IMR-90 (cell line): ENCODE results near the gene PLCG1. TPM values are rescaled to one million over a fixed set of nuclear protein-coding genes. Genes with fewer than 3 reads are reported as not detected.

Experiments used
- ATAC-seq: fragments of 200-7000 bp; cut with Tn5 transposase; 2 replicates; pipeline ENCODE4 v1.9.1; 2020; ENCODE audit warnings: low read depth, mild to moderate bottlenecking, moderate library complexity
- BruUV-seq: library from RNA; stranded (reverse); fragments of 400-500 nt; replicated peaks from 2 replicates; lab custom pipeline; 2021; lab: Mats Ljungman, UMichigan
- CTCF ChIA-PET: fragments of 300-600 bp; formaldehyde crosslinking; extraction: SDS; loops from one replicate; lab custom pipeline; 2021; ENCODE audit warnings: antibody characterized with exemption; lab: Yijun Ruan, JAX
- POLR2A ChIA-PET: fragments of 300-600 bp; sonication (Branson Sonifier 250); formaldehyde crosslinking; loops from one replicate; lab custom pipeline; 2022; ENCODE audit warnings: antibody characterized with exemption; ENCODE audit not compliant: unreplicated experiment; lab: Charles Lee
- DNase-seq: peaks from one replicate; pipeline ENCODE4 v3.0.0; 2013
- H2AFZ ChIP-seq: replicated peaks from 2 replicates; pipeline ENCODE3; 2013; ENCODE audit warnings: low read length, mild to moderate bottlenecking; ENCODE audit not compliant: poor library complexity
- H2AK5ac ChIP-seq: 2 replicates; pipeline ENCODE4 v1.6.1; 2013; ENCODE audit warnings: low read depth, low read length, inconsistent platforms
- H2AK9ac ChIP-seq: replicated peaks from 2 replicates; pipeline ENCODE3; 2013; ENCODE audit warnings: mild to moderate bottlenecking, low read depth, low read length, moderate library complexity; ENCODE audit not compliant: poor library complexity
- H2BK120ac ChIP-seq: 2 replicates; pipeline ENCODE4 v1.6.1; 2013; ENCODE audit warnings: low read depth, low read length, inconsistent platforms
- H2BK15ac ChIP-seq: 3 replicates; pipeline ENCODE4 v1.6.1; 2013; ENCODE audit warnings: low read depth, low read length, inconsistent platforms
- H2BK20ac ChIP-seq: 2 replicates; pipeline ENCODE4 v1.6.1; 2013; ENCODE audit warnings: low read depth, mild to moderate bottlenecking, inconsistent platforms, low read length, moderate library complexity
- H2BK5ac ChIP-seq: 2 replicates; pipeline ENCODE4 v1.6.1; 2013; ENCODE audit warnings: mild to moderate bottlenecking, low read depth, low read length, inconsistent platforms; ENCODE audit not compliant: poor library complexity, severe bottlenecking
- H3K14ac ChIP-seq: replicated peaks from 2 replicates; pipeline ENCODE4 v1.6.1; 2013; ENCODE audit warnings: low read depth, low read length, inconsistent platforms
- H3K18ac ChIP-seq: 2 replicates; pipeline ENCODE4 v1.6.1; 2013; ENCODE audit warnings: low read depth, low read length, control low read depth
- H3K23ac ChIP-seq: 2 replicates; pipeline ENCODE4 v1.6.1; 2013; ENCODE audit warnings: low read depth, low read length, inconsistent platforms
- H3K27ac ChIP-seq: 2 replicates; pipeline ENCODE4 v1.5.1; 2013; ENCODE audit warnings: mild to moderate bottlenecking, control low read depth, low read length; ENCODE audit not compliant: insufficient read depth
- H3K27me3 ChIP-seq: 2 replicates; pipeline ENCODE4 v1.6.1; 2013; ENCODE audit warnings: low read length; ENCODE audit not compliant: control insufficient read depth, insufficient read depth
- H3K36me3 ChIP-seq: 2 replicates; pipeline ENCODE4 v1.6.1; 2013; ENCODE audit warnings: low read length, mixed read lengths; ENCODE audit not compliant: control insufficient read depth, insufficient read depth
- H3K4ac ChIP-seq: 2 replicates; pipeline ENCODE4 v1.6.1; 2013; ENCODE audit warnings: low read depth, low read length, inconsistent platforms
- H3K4me1 ChIP-seq: 2 replicates; pipeline ENCODE4 v1.6.1; 2013; ENCODE audit warnings: low read length, mixed read lengths; ENCODE audit not compliant: control insufficient read depth, insufficient read depth
- H3K4me2 ChIP-seq: 2 replicates; pipeline ENCODE4 v1.6.1; 2013; ENCODE audit warnings: low read depth, mild to moderate bottlenecking, control low read depth, low read length, moderate library complexity
- H3K4me3 ChIP-seq: 2 replicates; pipeline ENCODE4 v1.5.1; 2013; ENCODE audit warnings: low read depth, mild to moderate bottlenecking, control low read depth, low read length, moderate library complexity; ENCODE audit not compliant: insufficient read depth
- H3K56ac ChIP-seq: 2 replicates; pipeline ENCODE4 v1.6.1; 2013; ENCODE audit warnings: low read length, inconsistent platforms; ENCODE audit not compliant: insufficient read depth; ENCODE audit errors: extremely low read depth
- H3K79me1 ChIP-seq, 2 experiments: 2 replicates each; pipeline ENCODE4 v1.6.1; 2013; ENCODE audit warnings: low read length in 2 of 2, inconsistent platforms in 1 of 2, low read depth in 1 of 2
- H3K9ac ChIP-seq: 2 replicates; pipeline ENCODE4 v1.6.1; 2013; ENCODE audit warnings: low read depth, low read length, control low read depth
- H3K9me1 ChIP-seq: 2 replicates; pipeline ENCODE4 v1.6.1; 2013; ENCODE audit warnings: low read length, inconsistent platforms; ENCODE audit not compliant: insufficient read depth
- H3K9me3 ChIP-seq: 2 replicates; pipeline ENCODE4 v1.6.1; 2013; ENCODE audit warnings: low read length; ENCODE audit not compliant: control insufficient read depth, insufficient read depth
- H4K20me1 ChIP-seq: 2 replicates; pipeline ENCODE4 v1.6.1; 2013; ENCODE audit warnings: low read length, inconsistent platforms; ENCODE audit not compliant: insufficient read depth
- H4K5ac ChIP-seq: 2 replicates; pipeline ENCODE4 v1.6.1; 2013; ENCODE audit warnings: mild to moderate bottlenecking, low read depth, low read length, control low read depth
- H4K8ac ChIP-seq, 2 experiments: 2 replicates each; pipeline ENCODE4 v1.6.1; 2013; ENCODE audit warnings: low read depth in 2 of 2, low read length in 2 of 2, control low read depth in 1 of 2, inconsistent platforms in 1 of 2
- H4K91ac ChIP-seq: 2 replicates; pipeline ENCODE4 v1.6.1; 2013; ENCODE audit warnings: low read depth, low read length, inconsistent platforms; ENCODE audit not compliant: insufficient read depth
- CEBPB ChIP-seq: IDR thresholded peaks from 2 replicates; pipeline ENCODE4 v1.6.1; 2012; ENCODE audit warnings: low read depth, low read length, improper control_type of control experiment
- MAZ ChIP-seq: IDR thresholded peaks from 2 replicates; pipeline ENCODE4 v1.6.1; 2012; ENCODE audit warnings: low read depth, mild to moderate bottlenecking, low read length, improper control_type of control experiment, moderate library complexity, borderline replicate concordance
- MXI1 ChIP-seq: IDR thresholded peaks from 2 replicates; pipeline ENCODE4 v1.6.1; 2012; ENCODE audit warnings: low read depth, mild to moderate bottlenecking, low read length, moderate library complexity, borderline replicate concordance
- POLR2A ChIP-seq: IDR thresholded peaks from 2 replicates; pipeline ENCODE4 v1.6.1; 2012; ENCODE audit warnings: mild to moderate bottlenecking, low read depth, low read length
- RAD21 ChIP-seq: IDR thresholded peaks from 2 replicates; pipeline ENCODE4 v1.6.1; 2012; ENCODE audit warnings: low read length, improper control_type of control experiment
- RCOR1 ChIP-seq: IDR thresholded peaks from 2 replicates; pipeline ENCODE4 v1.6.1; 2012; ENCODE audit warnings: mild to moderate bottlenecking, low read length, improper control_type of control experiment; ENCODE audit not compliant: insufficient replicate concordance
- WGBS, 2 experiments: methylation state at CpG; one replicate each; pipeline versions ENCODE4 v1.1.5 to v1.1.7; 2013; ENCODE audit warnings: missing lambda C conversion rate in 2 of 2; ENCODE audit not compliant: insufficient read length in 1 of 2; ENCODE audit errors: extremely low coverage in 2 of 2; 5-methylcytosine and 5-hydroxymethylcytosine counted together
- dilution Hi-C: fragments of 300-500 bp; cut with HindIII; formaldehyde crosslinking; loops from one replicate; pipeline ENCODE4 v1.14.3; 2018; ENCODE audit warnings: low sequenced_read_pairs; ENCODE audit not compliant: unreplicated experiment
- in situ Hi-C: fragments of 300-500 bp; cut with MboI; formaldehyde crosslinking; loops from 3 replicates; pipeline ENCODE4 v1.14.3; 2019; ENCODE audit warnings: low sequenced_read_pairs, inconsistent platforms, mixed read lengths
- intact Hi-C: fragments of 100-400 bp; cut with micrococcal nuclease; formaldehyde crosslinking; loops from 2 replicates; pipeline ENCODE4 v1.10.0; 2022
- polyA plus RNA-seq, 3 experiments: library from polyadenylated mRNA; depleted of rRNA; stranded (reverse); fragments of >200 nt; gene quantifications; 2 replicates each; pipeline ENCODE4 v1.2.3, GENCODE V29; 2012; ENCODE audit warnings: low replicate concordance in 1 of 3
- total RNA-seq: library from RNA; depleted of rRNA; stranded (reverse); fragments of >200 nt; gene quantifications from 2 replicates; pipeline ENCODE4 v1.2.3, GENCODE V29; 2012
- TF ChIP-seq, protein P1 (sequence below): fragments of 150-350 bp; IDR thresholded peaks from 2 replicates; pipeline ENCODE4 v1.6.1; 2017; ENCODE audit warnings: mild to moderate bottlenecking, antibody characterized with exemption, low read length, low read depth

The PLCG1 gene
- total and polyA plus RNA-seq, 2 of the 4 experiments (the other 2 are of a cell fraction) = 59.1 to 69.1 TPM

DNA sequence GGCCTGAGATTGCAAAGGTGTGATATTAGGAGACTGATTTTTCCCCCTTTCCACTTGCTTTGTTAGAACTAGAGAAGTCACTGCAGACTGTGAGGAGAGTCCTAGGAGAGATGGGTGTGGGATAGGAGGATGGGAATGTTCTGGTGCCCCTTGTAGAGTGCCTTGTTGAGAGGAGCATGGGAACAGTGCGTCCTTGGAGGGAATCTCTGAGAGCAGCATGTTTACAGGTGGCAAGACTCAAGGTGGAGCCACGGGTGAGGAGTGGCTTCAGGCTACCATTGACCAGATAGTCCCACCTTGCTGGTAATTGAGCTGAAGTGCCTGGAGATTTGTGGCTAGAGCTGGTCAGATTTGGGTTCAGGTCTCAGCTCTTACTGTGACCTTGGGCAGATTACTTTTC is 6.0 kb downstream of the PLCG1 start:
- Histone ChIP-seq H4K91ac (no peak overlapping the region), H4K20me1 (peaks cover 100% of the 10 kb centered on the region), H4K8ac (no peak overlapping the region), H3K9me3 (no peaks in the 10 kb centered on the region), H2AK9ac (no peak overlapping the region), H3K18ac (no peak overlapping the region), H4K5ac (no peak overlapping the region), H3K23ac (peak overlapping the region; percentile 54; the same call in 1 of the 2 replicates), H2BK5ac (no peak overlapping the region), H2AK5ac (peak overlapping the region; percentile 27; the same call in 1 of the 2 replicates), H3K36me3 (peaks cover 6% of the 10 kb centered on the region; the same call in 1 of the 2 replicates), H3K4me3 (no peak overlapping the region), H2BK120ac (no peak overlapping the region), H3K56ac (no peak overlapping the region), H3K4me2 (no peak overlapping the region), H3K14ac (no peak overlapping the region), H3K9ac (no peak overlapping the region), H3K4me1 (peaks cover 18% of the 10 kb centered on the region), H2AFZ (no peak overlapping the region), H3K27me3 (no peaks in the 10 kb centered on the region), H2BK20ac (no peak overlapping the region), H3K9me1 (peaks cover 65% of the 10 kb centered on the region), H2BK15ac (no peak overlapping the region), H3K4ac (no peak overlapping the region), H3K79me1 (peaks cover 25 to 99% of the 10 kb centered on the region in 2 experiments), H3K27ac (no peak overlapping the region)
- ChIA-PET POLR2A (interaction anchor here (0.6 kb wide), 1 partner anchor 22 kb away, joined by 3 read pairs; no protein-coding TSS in a partner anchor), CTCF (interaction anchor here (1.4 kb wide), 1 partner anchor 9 kb away, joined by 3 read pairs; no protein-coding TSS in a partner anchor)
- no TSS peak for BruUV-seq
- TF ChIP-seq MXI1 = no peak
- TF ChIP-seq MAZ = no peak
- no peak for TF ChIP-seq RCOR1
- TF ChIP-seq, protein P1, sequence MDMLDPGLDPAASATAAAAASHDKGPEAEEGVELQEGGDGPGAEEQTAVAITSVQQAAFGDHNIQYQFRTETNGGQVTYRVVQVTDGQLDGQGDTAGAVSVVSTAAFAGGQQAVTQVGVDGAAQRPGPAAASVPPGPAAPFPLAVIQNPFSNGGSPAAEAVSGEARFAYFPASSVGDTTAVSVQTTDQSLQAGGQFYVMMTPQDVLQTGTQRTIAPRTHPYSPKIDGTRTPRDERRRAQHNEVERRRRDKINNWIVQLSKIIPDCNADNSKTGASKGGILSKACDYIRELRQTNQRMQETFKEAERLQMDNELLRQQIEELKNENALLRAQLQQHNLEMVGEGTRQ = no peak
- TF ChIP-seq POLR2A = no peak
- TF ChIP-seq RAD21 = no peak
- no peak for TF ChIP-seq CEBPB
- ATAC-seq (no peak), DNase-seq (no peak)
- in situ Hi-C loops = no loop called here
- dilution Hi-C loops = no loop called here
- intact Hi-C loops = no loop called here
- WGBS, 2 experiments = 82% methylated on average over 2 of the region's 2 CpGs; no CpG with 5 or more reads in 1 of the 2 experiments
